ENCODE data around the gene PIGU. TPM values are rescaled to one million over a fixed set of nuclear protein-coding genes. Genes with fewer than 3 reads are reported as not detected.

PIGU gene
- total RNA-seq, 4 donors from 2014 or later, result 12.8 to 14.1 (median 13.7) TPM

GRCh38 chr20:34693414-34693813 lies 16.5 kb upstream of the PIGU start:
- ATAC-seq (no peak), DNase-seq (no peak)
- H3K4me1 ChIP-seq, result no peaks in the 10 kb centered on the region
- no peak overlapping the region for H3K4me3 ChIP-seq
- H3K27me3 ChIP-seq, result no peaks in the 10 kb centered on the region
- H3K9me3 ChIP-seq, result no peaks in the 10 kb centered on the region
- H3K36me3 ChIP-seq, result no peaks in the 10 kb centered on the region
- H3K27ac ChIP-seq, result no peak overlapping the region
- TF ChIP-seq, protein P1, sequence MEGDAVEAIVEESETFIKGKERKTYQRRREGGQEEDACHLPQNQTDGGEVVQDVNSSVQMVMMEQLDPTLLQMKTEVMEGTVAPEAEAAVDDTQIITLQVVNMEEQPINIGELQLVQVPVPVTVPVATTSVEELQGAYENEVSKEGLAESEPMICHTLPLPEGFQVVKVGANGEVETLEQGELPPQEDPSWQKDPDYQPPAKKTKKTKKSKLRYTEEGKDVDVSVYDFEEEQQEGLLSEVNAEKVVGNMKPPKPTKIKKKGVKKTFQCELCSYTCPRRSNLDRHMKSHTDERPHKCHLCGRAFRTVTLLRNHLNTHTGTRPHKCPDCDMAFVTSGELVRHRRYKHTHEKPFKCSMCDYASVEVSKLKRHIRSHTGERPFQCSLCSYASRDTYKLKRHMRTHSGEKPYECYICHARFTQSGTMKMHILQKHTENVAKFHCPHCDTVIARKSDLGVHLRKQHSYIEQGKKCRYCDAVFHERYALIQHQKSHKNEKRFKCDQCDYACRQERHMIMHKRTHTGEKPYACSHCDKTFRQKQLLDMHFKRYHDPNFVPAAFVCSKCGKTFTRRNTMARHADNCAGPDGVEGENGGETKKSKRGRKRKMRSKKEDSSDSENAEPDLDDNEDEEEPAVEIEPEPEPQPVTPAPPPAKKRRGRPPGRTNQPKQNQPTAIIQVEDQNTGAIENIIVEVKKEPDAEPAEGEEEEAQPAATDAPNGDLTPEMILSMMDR (IDR thresholded peaks at IDR 0.05 in 4 of 5, conservative IDR thresholded peaks at IDR 0.05 in 1 of 5), result no peak
- no peak for TF ChIP-seq POLR2A (IDR thresholded peaks at IDR 0.05)
- intact Hi-C loops (cut with DNase I; ENCODE audit: low total_unique reads), result no loop called here
- in situ Hi-C loops (cut with MboI; ENCODE audit: low sequenced_read_pairs in 4 of 4), result no loop called here

GRCh38 chr20:34691838-34692237 lies 14.9 kb upstream of the PIGU start:
- no peak overlapping the region for H3K27ac ChIP-seq
- no peaks in the 10 kb centered on the region for H3K4me1 ChIP-seq
- H3K4me3 ChIP-seq, result no peak overlapping the region
- DNase-seq (no peak), ATAC-seq (no peak)
- no peaks in the 10 kb centered on the region for H3K36me3 ChIP-seq
- in situ Hi-C loops (cut with MboI; ENCODE audit: low sequenced_read_pairs in 4 of 4), result no loop called here
- TF ChIP-seq, protein P1 (IDR thresholded peaks at IDR 0.05 in 4 of 5, conservative IDR thresholded peaks at IDR 0.05 in 1 of 5), result no peak
- no peak for TF ChIP-seq POLR2A (IDR thresholded peaks at IDR 0.05)
- intact Hi-C loops (cut with DNase I; ENCODE audit: low total_unique reads), result no loop called here
- no peaks in the 10 kb centered on the region for H3K9me3 ChIP-seq
- no peaks in the 10 kb centered on the region for H3K27me3 ChIP-seq

DNA sequence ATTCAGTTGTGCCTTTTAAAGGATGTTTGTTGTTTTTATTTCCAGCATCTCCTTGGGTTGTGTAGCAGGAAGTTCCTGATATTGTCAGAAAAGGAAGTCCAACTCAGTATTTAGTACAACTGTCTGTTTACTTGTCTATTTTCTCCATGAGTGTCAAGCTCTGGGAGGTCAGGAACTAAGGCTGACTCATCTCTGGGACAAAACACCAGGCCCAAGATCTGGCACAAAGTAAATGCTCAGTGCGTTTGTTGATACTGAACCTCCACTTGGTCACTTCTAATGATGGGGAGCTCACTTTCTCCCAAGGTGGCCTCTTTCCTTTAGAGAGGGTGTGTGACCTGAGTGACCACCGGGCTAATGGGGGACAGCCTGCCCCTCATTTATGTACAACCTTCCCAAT lies 12.6 kb upstream of the PIGU start:
- DNase-seq, result no peak
- in situ Hi-C loops (cut with MboI; ENCODE audit: low sequenced_read_pairs in 4 of 4), result no loop called here
- Histone ChIP-seq H3K4me1 (no peaks in the 10 kb centered on the region), H3K27ac (no peak overlapping the region), H3K27me3 (no peaks in the 10 kb centered on the region), H3K9me3 (no peaks in the 10 kb centered on the region), H3K36me3 (no peaks in the 10 kb centered on the region), H3K4me3 (no peak overlapping the region)
- ATAC-seq, result no peak
- no peak for TF ChIP-seq POLR2A (IDR thresholded peaks at IDR 0.05)
- TF ChIP-seq, protein P1 (IDR thresholded peaks at IDR 0.05 in 4 of 5, conservative IDR thresholded peaks at IDR 0.05 in 1 of 5), result no peak
- intact Hi-C loops (cut with DNase I; ENCODE audit: low total_unique reads), result no loop called here

DNA sequence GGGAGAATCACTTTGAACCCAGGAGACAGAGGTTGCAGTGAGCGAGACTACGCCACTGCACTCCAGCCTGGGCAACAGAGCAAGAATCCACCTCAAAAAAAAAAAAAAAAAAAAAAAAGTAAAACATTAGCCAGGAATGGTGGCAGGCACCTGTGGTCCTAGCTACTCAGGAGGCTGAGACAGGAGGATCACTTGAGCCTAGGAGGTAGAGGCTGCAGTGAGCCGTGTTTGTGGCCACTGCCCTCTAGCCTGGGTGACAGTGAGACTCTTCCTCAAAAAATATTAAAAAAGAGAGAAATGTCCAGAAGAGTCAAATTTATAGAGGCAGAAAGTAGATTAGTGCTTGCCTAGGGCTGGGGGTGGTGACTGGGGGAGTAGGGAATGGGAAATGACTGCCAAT lies 6.8 kb upstream of the PIGU start:
- TF ChIP-seq POLR2A (IDR thresholded peaks at IDR 0.05), result no peak
- TF ChIP-seq, protein P1 (IDR thresholded peaks at IDR 0.05 in 4 of 5, conservative IDR thresholded peaks at IDR 0.05 in 1 of 5), result no peak
- H3K9me3 ChIP-seq, result no peaks in the 10 kb centered on the region
- no peaks in the 10 kb centered on the region for H3K36me3 ChIP-seq
- no peaks in the 10 kb centered on the region for H3K27me3 ChIP-seq
- intact Hi-C loops (cut with DNase I; ENCODE audit: low total_unique reads) (no loop called here), in situ Hi-C loops (cut with MboI; ENCODE audit: low sequenced_read_pairs in 4 of 4) (no loop called here)
- no peak overlapping the region for H3K27ac ChIP-seq
- ATAC-seq, result no peak
- H3K4me1 ChIP-seq, result no peaks in the 10 kb centered on the region
- DNase-seq, result no peak
- no peak overlapping the region for H3K4me3 ChIP-seq

GRCh38 chr20:34680586-34681175 lies 3.8 kb upstream of the PIGU start:
- Histone ChIP-seq H3K27ac (no peak overlapping the region), H3K36me3 (no peaks in the 10 kb centered on the region), H3K4me3 (no peak overlapping the region), H3K9me3 (no peaks in the 10 kb centered on the region), H3K4me1 (peaks cover 6 to 9% of the 10 kb centered on the region in 2 donors), H3K27me3 (no peaks in the 10 kb centered on the region)
- no peak for TF ChIP-seq POLR2A (IDR thresholded peaks at IDR 0.05)
- TF ChIP-seq, protein P1 (IDR thresholded peaks at IDR 0.05 in 4 of 5, conservative IDR thresholded peaks at IDR 0.05 in 1 of 5), result no peak
- ATAC-seq (no peak), DNase-seq (no peak)
- in situ Hi-C loops (cut with MboI; ENCODE audit: low sequenced_read_pairs in 4 of 4) (no loop called here), intact Hi-C loops (cut with DNase I; ENCODE audit: low total_unique reads) (no loop called here)

Measured in gastrocnemius medialis (tissue), 4 donors.